Measurements from ENCODE around the gene ATP6V1C2.

- TF ChIP-seq PRDM2 (tag by site-specific recombination; IDR thresholded peaks at IDR 0.05; ENCODE audit: borderline replicate concordance) (no peak), BCL11A (tag by site-specific recombination; IDR thresholded peaks at IDR 0.05; ENCODE audit: low read depth) (no peak), ZNF10 (tag by site-specific recombination; IDR thresholded peaks at IDR 0.05) (no peak), ZNF211 (tag by site-specific recombination; IDR thresholded peaks at IDR 0.05; ENCODE audit: low read depth) (no peak), CTCF (tag by site-specific recombination; IDR thresholded peaks at IDR 0.05) (no peak)
These were observed 34.2 kb downstream of the ATP6V1C2 start for GRCh38 chr2:10755621-10756020.

All from HEK293 (cell line).